Measurements from ENCODE around the gene ERG. TPM values are rescaled to one million over a fixed set of nuclear protein-coding genes. Genes with fewer than 3 reads are reported as not detected.

ERG gene
- total and polyA plus RNA-seq, 2 of the 8 experiments (the other 6 are each of a cell fraction or from before 2014, with no cell fraction given) = 1.0 to 3.0 TPM

GRCh38 chr21:38439426-38439825, 58.9 kb downstream of the ERG start:
- no peak overlapping the region for H2AFZ ChIP-seq (ENCODE audit: low read length)
- H3K9me3 ChIP-seq (ENCODE audit: insufficient read depth in 2 of 2, low read depth in 1 of 2, low read length in 1 of 2) = no peaks in the 10 kb centered on the region
- no peaks in the 10 kb centered on the region for H3K36me3 ChIP-seq (ENCODE audit: control insufficient read depth in 2 of 4, insufficient read depth in 4 of 4, low read length in 3 of 4)
- POLR2A ChIA-PET (ENCODE audit: partially characterized antibody) = interaction anchor here (0.9 kb wide), 1 partner anchor 9 kb away, joined by 4 read pairs; no protein-coding TSS in a partner anchor
- H4K20me1 ChIP-seq (replicated peaks in 1 of 2; ENCODE audit: control insufficient read depth in 1 of 2, insufficient read depth in 2 of 2, low read length in 2 of 2) = no peaks in the 10 kb centered on the region
- no peak overlapping the region; the same call in 1 of the 2 replicates for H3K18ac ChIP-seq (ENCODE audit: extremely low read depth, low read length)
- H3K14ac ChIP-seq (ENCODE audit: insufficient read length) = no peak overlapping the region
- DNase-seq (ENCODE audit: low read depth in 1 of 2, low spot score in 2 of 2) = no peak
- no peak overlapping the region for H3K4me2 ChIP-seq (ENCODE audit: insufficient read depth in 1 of 2, low read depth in 2 of 2, low read length in 2 of 2)
- H4K5ac ChIP-seq (ENCODE audit: insufficient read length, low read depth, low read length) = no peak overlapping the region
- H3K4ac ChIP-seq (replicated peaks; ENCODE audit: insufficient read length, low read depth, low read length) = no peak overlapping the region
- no peak for TF ChIP-seq MAFK (IDR thresholded peaks at IDR 0.05; ENCODE audit: low read depth, low read length)
- no peak for TF ChIP-seq SP4 (IDR thresholded peaks at IDR 0.05; ENCODE audit: low read length)
- no peak for TF ChIP-seq BRCA1 (IDR thresholded peaks at IDR 0.05; ENCODE audit: low read depth, low read length)
- no peak for TF ChIP-seq JUN (IDR thresholded peaks at IDR 0.05; ENCODE audit: low read depth, low read length)
- H4K91ac ChIP-seq (replicated peaks; ENCODE audit: insufficient read length, low read length) = no peak overlapping the region
- no peak overlapping the region for H2AK5ac ChIP-seq (ENCODE audit: low read depth, low read length)
- no peak for FAIRE-seq
- 84% methylated on average over 6 of the region's 6 CpGs; no CpG with 5 or more reads in 1 of the 2 experiments for WGBS, 2 experiments (ENCODE audit: extremely low coverage in 1 of 2, insufficient coverage in 1 of 2, insufficient read length in 1 of 2, insufficient replicate concordance in 2 of 2, low coverage in 1 of 2, low lambda C conversion rate in 2 of 2, missing lambda C conversion rate in 1 of 2)
- H3K79me2 ChIP-seq (ENCODE audit: control insufficient read depth in 1 of 2, insufficient read depth in 2 of 2, low read length in 2 of 2) = no peaks in the 10 kb centered on the region
- H3K9ac ChIP-seq (replicated peaks in 1 of 4; ENCODE audit: extremely low read depth in 1 of 4, low read depth in 3 of 4, low read length in 3 of 4) = no peak overlapping the region
- H3K79me1 ChIP-seq (ENCODE audit: low read depth, low read length) = no peaks in the 10 kb centered on the region
- H2BK120ac ChIP-seq (replicated peaks; ENCODE audit: low read depth, low read length) = no peak overlapping the region
- H3K27me3 ChIP-seq (replicated peaks in 1 of 4; ENCODE audit: control insufficient read depth in 3 of 4, extremely low read depth in 1 of 4, insufficient read depth in 3 of 4, low read length in 3 of 4) = no peaks in the 10 kb centered on the region; a peak in 1 of 7 replicates
- CTCF ChIA-PET (ENCODE audit: partially characterized antibody) = interaction anchor here (0.6 to 1.1 kb wide), 2 partner anchors 9 to 17 kb away, joined by 3 read pairs; no protein-coding TSS in a partner anchor
- H2BK5ac ChIP-seq (ENCODE audit: low read depth, low read length) = no peak overlapping the region
- H3K23ac ChIP-seq (ENCODE audit: insufficient read length) = no peak overlapping the region
- no peak overlapping the region for H2BK12ac ChIP-seq (ENCODE audit: low read depth, low read length)
- H2BK20ac ChIP-seq (ENCODE audit: low read length) = no peak overlapping the region
- H3K4me1 ChIP-seq (replicated peaks in 1 of 4; ENCODE audit: control insufficient read depth in 3 of 4, insufficient read depth in 4 of 4, low read length in 3 of 4) = no peaks in the 10 kb centered on the region
- H4K8ac ChIP-seq (ENCODE audit: extremely low read depth, insufficient read depth, low read length) = no peak overlapping the region
- H3K23me2 ChIP-seq (ENCODE audit: low read depth, low read length) = no peaks in the 10 kb centered on the region
- no peak overlapping the region for H3K27ac ChIP-seq (ENCODE audit: low read depth, low read length)
- no peak overlapping the region for H2BK15ac ChIP-seq (ENCODE audit: low read length)
- no peak overlapping the region for H3K56ac ChIP-seq (replicated peaks; ENCODE audit: insufficient read length, low read depth, low read length)
- no peak overlapping the region for H3K4me3 ChIP-seq (ENCODE audit: extremely low read depth in 1 of 4, insufficient read depth in 2 of 4, low read depth in 3 of 4, low read length in 4 of 4)

All from H1 (cell line).